Measurements from ENCODE around the gene LRRC8C.
"Not testable (repeated sequence)": the region's sequence is repeated elsewhere in the genome, so short reads cannot be mapped to it uniquely, and the experiment has no call there.

LRRC8C gene

GRCh38 chr1:89632657-89633247 lies at the start of gene LRRC8C:
LRRC8C (plus strand) TSS chr1:89633120; CDS start chr1:89686474, 53,354 bp downstream.
- peak within 1 kb of the TSS; percentile 73 for H3K4me3 ChIP-seq (ENCODE audit: low read length)
- no peak for DNase-seq (ENCODE audit: low read depth)
- TF ChIP-seq CTCF (conservative IDR thresholded peaks at IDR 0.05; ENCODE audit: low read depth, low read length): peak; percentile 22

- TF ChIP-seq CTCF (conservative IDR thresholded peaks at IDR 0.05; ENCODE audit: low read depth, low read length): no peak
- no peak overlapping the region for H3K4me3 ChIP-seq (ENCODE audit: low read length)
- no peak for DNase-seq (ENCODE audit: low read depth)
Observed at GRCh38 chr1:89584211-89584610, 48.7 kb upstream of the LRRC8C start.

GRCh38 chr1:89584781-89585180 lies 48.1 kb upstream of the LRRC8C start:
- no peak for TF ChIP-seq CTCF (conservative IDR thresholded peaks at IDR 0.05; ENCODE audit: low read depth, low read length)
- no peak for DNase-seq (ENCODE audit: low read depth)
- H3K4me3 ChIP-seq (ENCODE audit: low read length): no peak overlapping the region

- no peak for DNase-seq (ENCODE audit: low read depth)
- no peak for TF ChIP-seq CTCF (conservative IDR thresholded peaks at IDR 0.05; ENCODE audit: low read depth, low read length)
- no peak overlapping the region for H3K4me3 ChIP-seq (ENCODE audit: low read length)
Observed at GRCh38 chr1:89587729-89588161, 45.2 kb upstream of the LRRC8C start.

- TF ChIP-seq CTCF (conservative IDR thresholded peaks at IDR 0.05; ENCODE audit: low read depth, low read length): no peak
- no peak for DNase-seq (ENCODE audit: low read depth)
- H3K4me3 ChIP-seq (ENCODE audit: low read length): no peak overlapping the region
Observed at GRCh38 chr1:89588480-89588879, 44.4 kb upstream of the LRRC8C start.

- no peak for TF ChIP-seq CTCF (conservative IDR thresholded peaks at IDR 0.05; ENCODE audit: low read depth, low read length)
- no peak overlapping the region for H3K4me3 ChIP-seq (ENCODE audit: low read length)
- no peak for DNase-seq (ENCODE audit: low read depth)
Observed at GRCh38 chr1:89589515-89589914, 43.4 kb upstream of the LRRC8C start.

- no peak for DNase-seq (ENCODE audit: low read depth)
- no peak for TF ChIP-seq CTCF (conservative IDR thresholded peaks at IDR 0.05; ENCODE audit: low read depth, low read length)
- no peak overlapping the region for H3K4me3 ChIP-seq (ENCODE audit: low read length)
Observed at GRCh38 chr1:89590341-89591080, 42.4 kb upstream of the LRRC8C start.

- DNase-seq (ENCODE audit: low read depth); H3K4me3 ChIP-seq (ENCODE audit: low read length): not testable (repeated sequence)
Observed at GRCh38 chr1:89592861-89593302, 40.0 kb upstream of the LRRC8C start.

All from retinal pigment epithelial cell (primary cell).